Effector CD4-positive, alpha-beta T cell (primary cell): Measurements from ENCODE around the gene TEP1.
"Not testable (repeated sequence)": the region's sequence is repeated elsewhere in the genome, so short reads cannot be mapped to it uniquely, and the experiment has no call there.

Experiments
- DNase-seq: peaks from one replicate; pipeline ENCODE4 v3.0.0-alpha.2; 2020

TEP1 gene

GRCh38 chr14:20341032-20341431 is 72.3 kb downstream of the TEP1 start:
- DNase-seq, result not testable (repeated sequence)

GRCh38 chr14:20334017-20334416 is 79.3 kb downstream of the TEP1 start:
- DNase-seq, result no peak

DNA sequence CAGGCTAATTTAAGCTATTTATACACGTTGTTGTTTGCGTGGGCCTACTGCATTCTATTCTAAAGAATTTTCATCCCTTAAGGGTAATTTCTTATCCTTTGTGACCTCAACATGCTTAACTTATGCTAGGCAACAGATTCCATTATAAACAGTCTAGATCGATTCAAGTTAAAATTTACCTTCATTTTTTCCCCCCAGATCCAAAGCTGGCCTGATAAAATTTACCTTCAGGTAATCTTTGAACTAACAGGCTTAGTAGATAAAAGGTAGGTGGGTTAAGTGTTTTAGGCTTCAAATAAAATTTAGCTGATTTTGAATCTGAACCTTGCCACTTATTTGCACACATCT is 79.8 kb downstream of the TEP1 start:
- DNase-seq, result no peak

- peak; percentile 53 for DNase-seq
Measured at GRCh38 chr14:20332788-20333493, 80.4 kb downstream of the TEP1 start, which contains the start of gene CCNB1IP1. Gene CCNB1IP1 (minus strand): TSS chr14:20333279. CDS start chr14:20316523, 16,756 bp downstream.

GRCh38 chr14:20332431-20332787 is 80.9 kb downstream of the TEP1 start:
- DNase-seq, result no peak

DNA sequence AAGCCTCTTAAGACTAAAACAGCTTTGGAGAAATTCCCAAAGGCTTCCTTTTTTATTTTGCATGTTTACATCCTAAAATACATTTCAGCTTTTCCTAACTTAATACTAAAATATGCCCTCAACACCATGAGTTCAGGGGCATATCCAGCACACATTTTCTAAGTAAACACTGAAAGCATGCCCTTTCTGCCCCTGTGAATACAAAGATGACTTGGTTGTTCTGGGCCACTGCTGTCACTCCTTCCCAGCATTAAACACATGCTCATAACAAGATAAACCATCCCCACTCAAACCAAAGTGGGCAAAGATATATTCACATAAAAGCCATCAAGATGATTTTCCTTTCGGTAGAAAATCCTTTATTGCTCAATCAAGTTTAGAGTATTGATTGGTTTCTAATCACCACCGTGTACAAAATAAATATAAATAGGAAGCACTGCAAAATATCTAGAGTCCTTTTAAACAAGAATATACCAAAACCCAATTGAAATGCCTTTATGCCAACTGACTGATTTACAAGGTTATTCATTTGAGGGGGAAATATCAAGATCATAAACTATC is 82.2 kb downstream of the TEP1 start:
- no peak for DNase-seq

- DNase-seq, result no peak
Measured at GRCh38 chr14:20329355-20329754, 83.9 kb downstream of the TEP1 start.

GRCh38 chr14:20328705-20329104 is 84.6 kb downstream of the TEP1 start:
- no peak for DNase-seq

- DNase-seq, result peak; percentile 31
Measured at GRCh38 chr14:20327005-20327869, 86.1 kb downstream of the TEP1 start.

GRCh38 chr14:20317720-20318119 is 95.6 kb downstream of the TEP1 start:
- no peak for DNase-seq
